ENCODE measurements around the gene CACNA2D2. TPM values are rescaled to one million over a fixed set of nuclear protein-coding genes. Genes with fewer than 3 reads are reported as not detected.

CACNA2D2 gene
- total and polyA plus RNA-seq, 2 of the 4 experiments (the other 2 are of a cell fraction), result 0.15 TPM; not detected in 1

- 90% methylated on average over 5 of the region's 10 CpGs; no CpG with 5 or more reads in 1 of the 2 experiments for WGBS, 2 experiments (ENCODE audit: extremely low coverage in 2 of 2, insufficient read length in 1 of 2)
Measured at GRCh38 chr3:50396502-50396901, 106.9 kb downstream of the CACNA2D2 start.

More at GRCh38 chr3:50396502-50396901, 106.9 kb downstream of the CACNA2D2 start:
- H3K79me1 ChIP-seq (ENCODE audit: low read depth in 1 of 2, low read length in 2 of 2), result no peaks in the 10 kb centered on the region
- H3K27ac ChIP-seq (ENCODE audit: insufficient read depth, low read length), result no peak overlapping the region
- TF ChIP-seq BHLHE40 (IDR thresholded peaks at IDR 0.05; ENCODE audit: low read depth, low read length) (no peak), RFX5 (IDR thresholded peaks at IDR 0.05; ENCODE audit: low read depth, low read length) (no peak), FOS (IDR thresholded peaks at IDR 0.05; ENCODE audit: low read depth, low read length) (no peak), CHD1 (IDR thresholded peaks at IDR 0.05; ENCODE audit: low read depth, low read length) (no peak), RCOR1 (IDR thresholded peaks at IDR 0.05; ENCODE audit: insufficient replicate concordance, low read length) (no peak), SMC3 (IDR thresholded peaks at IDR 0.05; ENCODE audit: low read depth, low read length) (no peak), MAZ (IDR thresholded peaks at IDR 0.05; ENCODE audit: borderline replicate concordance, low read depth, low read length) (no peak), MXI1 (IDR thresholded peaks at IDR 0.05; ENCODE audit: borderline replicate concordance, low read depth, low read length) (no peak), POLR2A (IDR thresholded peaks at IDR 0.05; ENCODE audit: low read depth, low read length) (no peak), CEBPB (IDR thresholded peaks at IDR 0.05; ENCODE audit: low read depth, low read length) (no peak), NFE2L2 (IDR thresholded peaks at IDR 0.05; ENCODE audit: low read depth, low read length) (no peak)
- TF ChIP-seq, protein P1, sequence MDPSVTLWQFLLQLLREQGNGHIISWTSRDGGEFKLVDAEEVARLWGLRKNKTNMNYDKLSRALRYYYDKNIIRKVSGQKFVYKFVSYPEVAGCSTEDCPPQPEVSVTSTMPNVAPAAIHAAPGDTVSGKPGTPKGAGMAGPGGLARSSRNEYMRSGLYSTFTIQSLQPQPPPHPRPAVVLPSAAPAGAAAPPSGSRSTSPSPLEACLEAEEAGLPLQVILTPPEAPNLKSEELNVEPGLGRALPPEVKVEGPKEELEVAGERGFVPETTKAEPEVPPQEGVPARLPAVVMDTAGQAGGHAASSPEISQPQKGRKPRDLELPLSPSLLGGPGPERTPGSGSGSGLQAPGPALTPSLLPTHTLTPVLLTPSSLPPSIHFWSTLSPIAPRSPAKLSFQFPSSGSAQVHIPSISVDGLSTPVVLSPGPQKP (IDR thresholded peaks at IDR 0.05; ENCODE audit: borderline replicate concordance, low read depth, low read length), result no peak
- TF ChIP-seq, protein P2, sequence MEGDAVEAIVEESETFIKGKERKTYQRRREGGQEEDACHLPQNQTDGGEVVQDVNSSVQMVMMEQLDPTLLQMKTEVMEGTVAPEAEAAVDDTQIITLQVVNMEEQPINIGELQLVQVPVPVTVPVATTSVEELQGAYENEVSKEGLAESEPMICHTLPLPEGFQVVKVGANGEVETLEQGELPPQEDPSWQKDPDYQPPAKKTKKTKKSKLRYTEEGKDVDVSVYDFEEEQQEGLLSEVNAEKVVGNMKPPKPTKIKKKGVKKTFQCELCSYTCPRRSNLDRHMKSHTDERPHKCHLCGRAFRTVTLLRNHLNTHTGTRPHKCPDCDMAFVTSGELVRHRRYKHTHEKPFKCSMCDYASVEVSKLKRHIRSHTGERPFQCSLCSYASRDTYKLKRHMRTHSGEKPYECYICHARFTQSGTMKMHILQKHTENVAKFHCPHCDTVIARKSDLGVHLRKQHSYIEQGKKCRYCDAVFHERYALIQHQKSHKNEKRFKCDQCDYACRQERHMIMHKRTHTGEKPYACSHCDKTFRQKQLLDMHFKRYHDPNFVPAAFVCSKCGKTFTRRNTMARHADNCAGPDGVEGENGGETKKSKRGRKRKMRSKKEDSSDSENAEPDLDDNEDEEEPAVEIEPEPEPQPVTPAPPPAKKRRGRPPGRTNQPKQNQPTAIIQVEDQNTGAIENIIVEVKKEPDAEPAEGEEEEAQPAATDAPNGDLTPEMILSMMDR (conservative IDR thresholded peaks at IDR 0.05; ENCODE audit: low read depth, low read length), result no peak
- no TSS peak for BruUV-seq (replicated peaks)
- POLR2A ChIA-PET (ENCODE audit: unreplicated experiment), result no interaction called here
- H3K27me3 ChIP-seq (ENCODE audit: control insufficient read depth, insufficient read depth, low read length), result peaks cover 56% of the 10 kb centered on the region
- H4K20me1 ChIP-seq (ENCODE audit: insufficient read depth, low read length), result no peaks in the 10 kb centered on the region
- H2BK120ac ChIP-seq (ENCODE audit: low read depth, low read length), result no peak overlapping the region
- H3K56ac ChIP-seq (ENCODE audit: extremely low read depth, insufficient read depth, low read length), result no peak overlapping the region
- CTCF ChIA-PET, result no interaction called here
- H3K4me2 ChIP-seq (ENCODE audit: low read depth, low read length), result no peak overlapping the region
- H2BK5ac ChIP-seq (ENCODE audit: low read depth, low read length, poor library complexity, severe bottlenecking), result no peak overlapping the region
- no peak overlapping the region for H3K18ac ChIP-seq (ENCODE audit: low read depth, low read length)
- no peak overlapping the region for H2AK5ac ChIP-seq (ENCODE audit: low read depth, low read length)
- no peak for DNase-seq
- H4K5ac ChIP-seq (ENCODE audit: low read depth, low read length), result no peak overlapping the region
- no peaks in the 10 kb centered on the region for H3K9me3 ChIP-seq (ENCODE audit: control insufficient read depth, insufficient read depth, low read length)
- dilution Hi-C loops (cut with HindIII; ENCODE audit: low sequenced_read_pairs, unreplicated experiment) (no loop called here), in situ Hi-C loops (cut with MboI; ENCODE audit: low sequenced_read_pairs) (no loop called here), intact Hi-C loops (cut with micrococcal nuclease) (no loop called here)
- no peak overlapping the region for H4K8ac ChIP-seq (ENCODE audit: low read depth in 2 of 2, low read length in 2 of 2)
- no peak overlapping the region for H2BK20ac ChIP-seq (ENCODE audit: low read depth, low read length)
- no peak overlapping the region for H4K91ac ChIP-seq (ENCODE audit: insufficient read depth, low read depth, low read length)
- H2BK15ac ChIP-seq (ENCODE audit: low read depth, low read length), result no peak overlapping the region
- no peaks in the 10 kb centered on the region for H3K4me1 ChIP-seq (ENCODE audit: control insufficient read depth, insufficient read depth, low read length)
- H3K4ac ChIP-seq (ENCODE audit: low read depth, low read length), result no peak overlapping the region
- no peak overlapping the region for H3K4me3 ChIP-seq (ENCODE audit: insufficient read depth, low read depth, low read length)
- H3K14ac ChIP-seq (replicated peaks; ENCODE audit: low read depth, low read length), result no peak overlapping the region
- ATAC-seq (ENCODE audit: low read depth), result no peak
- H3K36me3 ChIP-seq (ENCODE audit: control insufficient read depth, insufficient read depth, low read length), result no peaks in the 10 kb centered on the region
- no peak overlapping the region for H3K23ac ChIP-seq (ENCODE audit: low read depth, low read length)
- no peak overlapping the region for H3K9ac ChIP-seq (ENCODE audit: low read depth, low read length)
- H3K9me1 ChIP-seq (ENCODE audit: insufficient read depth, low read length), result no peaks in the 10 kb centered on the region; the same call in 1 of the 2 replicates
- H2AFZ ChIP-seq (replicated peaks; ENCODE audit: low read length, poor library complexity), result no peak overlapping the region
- H2AK9ac ChIP-seq (replicated peaks; ENCODE audit: low read depth, low read length, poor library complexity), result no peak overlapping the region
